IMR-90 (cell line): ENCODE results near the gene UBR4. TPM values are rescaled to one million over a fixed set of nuclear protein-coding genes. Genes with fewer than 3 reads are reported as not detected.

Experiments used
- ATAC-seq: fragments of 200-7000 bp; cut with Tn5 transposase; 2 replicates; pipeline ENCODE4 v1.9.1; 2020; ENCODE audit warnings: low read depth, mild to moderate bottlenecking, moderate library complexity
- BruUV-seq: library from RNA; stranded (reverse); fragments of 400-500 nt; replicated peaks from 2 replicates; lab custom pipeline; 2021; lab: Mats Ljungman, UMichigan
- CTCF ChIA-PET: fragments of 300-600 bp; formaldehyde crosslinking; extraction: SDS; loops from one replicate; lab custom pipeline; 2021; ENCODE audit warnings: antibody characterized with exemption; lab: Yijun Ruan, JAX
- POLR2A ChIA-PET: fragments of 300-600 bp; sonication (Branson Sonifier 250); formaldehyde crosslinking; loops from one replicate; lab custom pipeline; 2022; ENCODE audit warnings: antibody characterized with exemption; ENCODE audit not compliant: unreplicated experiment; lab: Charles Lee
- DNase-seq: peaks from one replicate; pipeline ENCODE4 v3.0.0; 2013
- H2AFZ ChIP-seq: replicated peaks from 2 replicates; pipeline ENCODE3; 2013; ENCODE audit warnings: low read length, mild to moderate bottlenecking; ENCODE audit not compliant: poor library complexity
- H2AK5ac ChIP-seq: 2 replicates; pipeline ENCODE4 v1.6.1; 2013; ENCODE audit warnings: low read depth, low read length, inconsistent platforms
- H2AK9ac ChIP-seq: replicated peaks from 2 replicates; pipeline ENCODE3; 2013; ENCODE audit warnings: mild to moderate bottlenecking, low read depth, low read length, moderate library complexity; ENCODE audit not compliant: poor library complexity
- H2BK120ac ChIP-seq: 2 replicates; pipeline ENCODE4 v1.6.1; 2013; ENCODE audit warnings: low read depth, low read length, inconsistent platforms
- H2BK15ac ChIP-seq: 3 replicates; pipeline ENCODE4 v1.6.1; 2013; ENCODE audit warnings: low read depth, low read length, inconsistent platforms
- H2BK20ac ChIP-seq: 2 replicates; pipeline ENCODE4 v1.6.1; 2013; ENCODE audit warnings: low read depth, mild to moderate bottlenecking, inconsistent platforms, low read length, moderate library complexity
- H2BK5ac ChIP-seq: 2 replicates; pipeline ENCODE4 v1.6.1; 2013; ENCODE audit warnings: mild to moderate bottlenecking, low read depth, low read length, inconsistent platforms; ENCODE audit not compliant: poor library complexity, severe bottlenecking
- H3K14ac ChIP-seq: replicated peaks from 2 replicates; pipeline ENCODE4 v1.6.1; 2013; ENCODE audit warnings: low read depth, low read length, inconsistent platforms
- H3K18ac ChIP-seq: 2 replicates; pipeline ENCODE4 v1.6.1; 2013; ENCODE audit warnings: low read depth, low read length, control low read depth
- H3K23ac ChIP-seq: 2 replicates; pipeline ENCODE4 v1.6.1; 2013; ENCODE audit warnings: low read depth, low read length, inconsistent platforms
- H3K27ac ChIP-seq: 2 replicates; pipeline ENCODE4 v1.5.1; 2013; ENCODE audit warnings: mild to moderate bottlenecking, control low read depth, low read length; ENCODE audit not compliant: insufficient read depth
- H3K27me3 ChIP-seq: 2 replicates; pipeline ENCODE4 v1.6.1; 2013; ENCODE audit warnings: low read length; ENCODE audit not compliant: control insufficient read depth, insufficient read depth
- H3K36me3 ChIP-seq: 2 replicates; pipeline ENCODE4 v1.6.1; 2013; ENCODE audit warnings: low read length, mixed read lengths; ENCODE audit not compliant: control insufficient read depth, insufficient read depth
- H3K4ac ChIP-seq: 2 replicates; pipeline ENCODE4 v1.6.1; 2013; ENCODE audit warnings: low read depth, low read length, inconsistent platforms
- H3K4me1 ChIP-seq: 2 replicates; pipeline ENCODE4 v1.6.1; 2013; ENCODE audit warnings: low read length, mixed read lengths; ENCODE audit not compliant: control insufficient read depth, insufficient read depth
- H3K4me2 ChIP-seq: 2 replicates; pipeline ENCODE4 v1.6.1; 2013; ENCODE audit warnings: low read depth, mild to moderate bottlenecking, control low read depth, low read length, moderate library complexity
- H3K4me3 ChIP-seq: 2 replicates; pipeline ENCODE4 v1.5.1; 2013; ENCODE audit warnings: low read depth, mild to moderate bottlenecking, control low read depth, low read length, moderate library complexity; ENCODE audit not compliant: insufficient read depth
- H3K56ac ChIP-seq: 2 replicates; pipeline ENCODE4 v1.6.1; 2013; ENCODE audit warnings: low read length, inconsistent platforms; ENCODE audit not compliant: insufficient read depth; ENCODE audit errors: extremely low read depth
- H3K79me1 ChIP-seq, 2 experiments: 2 replicates each; pipeline ENCODE4 v1.6.1; 2013; ENCODE audit warnings: low read length in 2 of 2, inconsistent platforms in 1 of 2, low read depth in 1 of 2
- H3K9ac ChIP-seq: 2 replicates; pipeline ENCODE4 v1.6.1; 2013; ENCODE audit warnings: low read depth, low read length, control low read depth
- H3K9me1 ChIP-seq: 2 replicates; pipeline ENCODE4 v1.6.1; 2013; ENCODE audit warnings: low read length, inconsistent platforms; ENCODE audit not compliant: insufficient read depth
- H3K9me3 ChIP-seq: 2 replicates; pipeline ENCODE4 v1.6.1; 2013; ENCODE audit warnings: low read length; ENCODE audit not compliant: control insufficient read depth, insufficient read depth
- H4K20me1 ChIP-seq: 2 replicates; pipeline ENCODE4 v1.6.1; 2013; ENCODE audit warnings: low read length, inconsistent platforms; ENCODE audit not compliant: insufficient read depth
- H4K5ac ChIP-seq: 2 replicates; pipeline ENCODE4 v1.6.1; 2013; ENCODE audit warnings: mild to moderate bottlenecking, low read depth, low read length, control low read depth
- H4K8ac ChIP-seq, 2 experiments: 2 replicates each; pipeline ENCODE4 v1.6.1; 2013; ENCODE audit warnings: low read depth in 2 of 2, low read length in 2 of 2, control low read depth in 1 of 2, inconsistent platforms in 1 of 2
- H4K91ac ChIP-seq: 2 replicates; pipeline ENCODE4 v1.6.1; 2013; ENCODE audit warnings: low read depth, low read length, inconsistent platforms; ENCODE audit not compliant: insufficient read depth
- BHLHE40 ChIP-seq: fragments of 150-350 bp; IDR thresholded peaks from 2 replicates; pipeline ENCODE4 v1.6.1; 2016; ENCODE audit warnings: mild to moderate bottlenecking, low read depth, low read length
- CEBPB ChIP-seq: IDR thresholded peaks from 2 replicates; pipeline ENCODE4 v1.6.1; 2012; ENCODE audit warnings: low read depth, low read length, improper control_type of control experiment
- WGBS, 2 experiments: methylation state at CpG; one replicate each; pipeline versions ENCODE4 v1.1.5 to v1.1.7; 2013; ENCODE audit warnings: missing lambda C conversion rate in 2 of 2; ENCODE audit not compliant: insufficient read length in 1 of 2; ENCODE audit errors: extremely low coverage in 2 of 2; 5-methylcytosine and 5-hydroxymethylcytosine counted together
- dilution Hi-C: fragments of 300-500 bp; cut with HindIII; formaldehyde crosslinking; loops from one replicate; pipeline ENCODE4 v1.14.3; 2018; ENCODE audit warnings: low sequenced_read_pairs; ENCODE audit not compliant: unreplicated experiment
- in situ Hi-C: fragments of 300-500 bp; cut with MboI; formaldehyde crosslinking; loops from 3 replicates; pipeline ENCODE4 v1.14.3; 2019; ENCODE audit warnings: low sequenced_read_pairs, inconsistent platforms, mixed read lengths
- intact Hi-C: fragments of 100-400 bp; cut with micrococcal nuclease; formaldehyde crosslinking; loops from 2 replicates; pipeline ENCODE4 v1.10.0; 2022
- polyA plus RNA-seq, 3 experiments: library from polyadenylated mRNA; depleted of rRNA; stranded (reverse); fragments of >200 nt; gene quantifications; 2 replicates each; pipeline ENCODE4 v1.2.3, GENCODE V29; 2012; ENCODE audit warnings: low replicate concordance in 1 of 3
- total RNA-seq: library from RNA; depleted of rRNA; stranded (reverse); fragments of >200 nt; gene quantifications from 2 replicates; pipeline ENCODE4 v1.2.3, GENCODE V29; 2012

The UBR4 gene
- total and polyA plus RNA-seq, 2 of the 4 experiments (the other 2 are of a cell fraction): 87.8 to 121 TPM

DNA sequence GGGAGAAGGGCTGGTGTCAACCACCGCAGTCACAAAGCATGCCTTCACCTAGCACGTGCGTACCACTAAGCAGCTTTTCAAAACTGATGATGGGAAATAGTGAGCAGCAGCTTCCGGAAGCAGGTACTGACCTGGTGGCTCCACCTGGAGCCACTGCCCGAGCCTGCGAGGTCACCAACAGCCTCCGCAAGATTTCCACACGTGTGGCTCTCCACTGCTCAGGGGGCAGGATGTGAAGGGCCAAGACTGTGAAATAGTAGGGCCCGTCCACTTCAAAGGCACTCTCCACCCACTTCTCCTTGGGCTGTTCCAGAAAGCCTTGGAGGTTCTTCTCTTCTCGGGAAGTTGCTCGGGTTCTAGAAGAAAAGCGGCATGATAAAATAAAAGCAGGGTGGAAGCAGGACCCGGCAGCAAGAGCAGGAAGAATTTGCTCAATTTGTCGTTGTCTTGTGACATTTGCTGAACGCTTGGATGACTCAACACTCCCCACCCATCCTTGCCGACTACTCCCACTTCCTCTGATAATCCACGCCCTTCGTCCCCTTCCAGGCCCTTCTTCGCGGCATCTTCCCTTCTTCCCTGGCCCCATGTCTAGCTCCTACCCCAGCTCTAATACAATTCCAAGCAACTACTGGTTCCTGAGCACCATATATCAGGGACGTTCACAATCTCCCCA, 128.7 kb downstream of the UBR4 start:
- Histone ChIP-seq H3K4me2 (no peak overlapping the region), H3K79me1 (peaks cover 29 to 56% of the 10 kb centered on the region in 2 experiments), H3K9me3 (no peaks in the 10 kb centered on the region), H2BK120ac (peak overlapping the region; percentile 45; the same call in 1 of the 2 replicates), H3K36me3 (peaks cover 92% of the 10 kb centered on the region), H3K4ac (peak overlapping the region; percentile 42), H3K4me3 (no peak overlapping the region), H3K27ac (0 out of 2 replicates have a peak overlapping the region, but pooled peaks have one; percentile 16), H4K20me1 (peaks cover 7% of the 10 kb centered on the region; the same call in 1 of the 2 replicates), H3K18ac (no peak overlapping the region), H2BK20ac (peak overlapping the region; percentile 38), H3K14ac (peak overlapping the region; percentile 38), H3K27me3 (no peaks in the 10 kb centered on the region), H3K56ac (peak overlapping the region; percentile 13; the same call in 1 of the 2 replicates), H2AK9ac (no peak overlapping the region), H4K91ac (peak overlapping the region; percentile 13; the same call in 1 of the 2 replicates), H3K9me1 (peaks cover 20% of the 10 kb centered on the region), H4K5ac (no peak overlapping the region), H2BK5ac (peak overlapping the region; percentile 40), H2AK5ac (peak overlapping the region; percentile 64; the same call in 1 of the 2 replicates), H3K9ac (no peak overlapping the region), H4K8ac (peak overlapping the region in 1 of 2 experiments; percentile 35; a peak in 2 of 4 replicates), H2AFZ (no peak overlapping the region), H3K4me1 (peaks cover 4% of the 10 kb centered on the region; the same call in 1 of the 2 replicates), H3K23ac (peak overlapping the region; percentile 70), H2BK15ac (0 out of 3 replicates have a peak overlapping the region, but pooled peaks have one; percentile 8)
- WGBS, 2 experiments: 71% methylated on average over 9 of the region's 21 CpGs; no CpG with 5 or more reads in 1 of the 2 experiments
- intact Hi-C loops (no loop called here), in situ Hi-C loops (loop anchor here (5.0 kb wide), 1 partner anchor 169 kb away; no protein-coding TSS in a partner anchor), dilution Hi-C loops (no loop called here)
- DNase-seq (peak; percentile 50), ATAC-seq (peak; percentile 43)
- no TSS peak for BruUV-seq
- ChIA-PET CTCF (interaction anchor here (1.0 kb wide), 1 partner anchor 16 kb away, joined by 3 read pairs; no protein-coding TSS in a partner anchor), POLR2A (no interaction called here)
- peak; percentile 55 for TF ChIP-seq CEBPB
- TF ChIP-seq BHLHE40: no peak
